Brain microvascular endothelial cell (primary cell): Measurements from ENCODE around the gene RMND1.

ENCODE experiments used
- DNase-seq: peaks from one replicate; pipeline ENCODE4 v3.0.0-alpha.2; 2020
- H3K27ac ChIP-seq: fragments of 250-450 bp; sonication (Bioruptor Pico); 2 replicates; pipeline ENCODE4 v1.5.1; 2020; ENCODE audit warnings: mild to moderate bottlenecking, moderate library complexity
- H3K27me3 ChIP-seq: fragments of 250-450 bp; sonication (Bioruptor Pico); replicated peaks from 2 replicates; pipeline ENCODE4 v1.5.1; 2020; ENCODE audit warnings: mild to moderate bottlenecking
- H3K36me3 ChIP-seq: fragments of 250-450 bp; sonication (Bioruptor Pico); replicated peaks from 2 replicates; pipeline ENCODE4 v1.5.1; 2020; ENCODE audit warnings: mild to moderate bottlenecking
- H3K4me3 ChIP-seq: 2 replicates; pipeline ENCODE4 v1.5.1; 2011; ENCODE audit warnings: low read depth, mild to moderate bottlenecking, control low read depth, low read length, moderate library complexity
- in situ Hi-C: cut with HindIII; loops from 2 replicates; pipeline ENCODE4 v1.10.0; 2017; ENCODE audit warnings: low sequenced_read_pairs, low pct_ligation_motif_present
- TF ChIP-seq, protein P1 (sequence below): IDR thresholded peaks from 2 replicates; pipeline ENCODE4 v1.5.1; 2011; ENCODE audit warnings: low read depth, mild to moderate bottlenecking, moderate library complexity, low read length, control low read depth, inconsistent platforms; ENCODE audit errors: missing control alignments

Gene RMND1

GRCh38 chr6:151409679-151410078 is 42.2 kb downstream of the RMND1 start:
- Histone ChIP-seq H3K27me3 (no peaks in the 10 kb centered on the region), H3K27ac (no peak overlapping the region), H3K36me3 (peaks cover 40% of the 10 kb centered on the region), H3K4me3 (no peak overlapping the region)
- no peak for DNase-seq
- in situ Hi-C loops = no loop called here
- TF ChIP-seq, protein P1, sequence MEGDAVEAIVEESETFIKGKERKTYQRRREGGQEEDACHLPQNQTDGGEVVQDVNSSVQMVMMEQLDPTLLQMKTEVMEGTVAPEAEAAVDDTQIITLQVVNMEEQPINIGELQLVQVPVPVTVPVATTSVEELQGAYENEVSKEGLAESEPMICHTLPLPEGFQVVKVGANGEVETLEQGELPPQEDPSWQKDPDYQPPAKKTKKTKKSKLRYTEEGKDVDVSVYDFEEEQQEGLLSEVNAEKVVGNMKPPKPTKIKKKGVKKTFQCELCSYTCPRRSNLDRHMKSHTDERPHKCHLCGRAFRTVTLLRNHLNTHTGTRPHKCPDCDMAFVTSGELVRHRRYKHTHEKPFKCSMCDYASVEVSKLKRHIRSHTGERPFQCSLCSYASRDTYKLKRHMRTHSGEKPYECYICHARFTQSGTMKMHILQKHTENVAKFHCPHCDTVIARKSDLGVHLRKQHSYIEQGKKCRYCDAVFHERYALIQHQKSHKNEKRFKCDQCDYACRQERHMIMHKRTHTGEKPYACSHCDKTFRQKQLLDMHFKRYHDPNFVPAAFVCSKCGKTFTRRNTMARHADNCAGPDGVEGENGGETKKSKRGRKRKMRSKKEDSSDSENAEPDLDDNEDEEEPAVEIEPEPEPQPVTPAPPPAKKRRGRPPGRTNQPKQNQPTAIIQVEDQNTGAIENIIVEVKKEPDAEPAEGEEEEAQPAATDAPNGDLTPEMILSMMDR = no peak

- H3K36me3 ChIP-seq = peaks cover 43% of the 10 kb centered on the region
- in situ Hi-C loops = no loop called here
- TF ChIP-seq, protein P1 = no peak
- no peak overlapping the region for H3K4me3 ChIP-seq
- H3K27me3 ChIP-seq = no peaks in the 10 kb centered on the region
- no peak overlapping the region for H3K27ac ChIP-seq
- no peak for DNase-seq
These were observed 42.7 kb downstream of the RMND1 start for GRCh38 chr6:151409260-151409659.

- no peak overlapping the region for H3K27ac ChIP-seq
- TF ChIP-seq, protein P1 = no peak
- in situ Hi-C loops = no loop called here
These were observed 43.1 kb downstream of the RMND1 start for GRCh38 chr6:151408858-151409257.

DNA sequence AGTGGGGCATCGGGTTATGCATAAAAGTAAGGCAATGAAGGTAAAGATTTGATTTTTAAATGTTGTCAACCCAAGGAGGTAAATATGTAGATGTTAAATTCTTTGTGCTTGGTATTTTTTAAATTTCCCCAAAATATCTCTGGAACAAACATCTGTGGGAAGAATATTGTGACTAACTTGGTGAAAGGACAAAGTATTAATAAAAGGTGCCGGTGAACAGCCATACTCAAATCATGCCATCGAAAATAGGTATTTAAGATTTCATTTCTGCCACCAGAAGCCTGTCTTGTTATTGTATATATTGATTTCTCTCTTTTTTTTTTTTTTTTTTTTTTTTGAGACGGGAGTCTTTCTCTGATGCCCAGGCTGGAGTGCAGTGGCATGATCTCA is 48.0 kb downstream of the RMND1 start:
- DNase-seq = no peak
- Histone ChIP-seq H3K36me3 (peaks cover 30% of the 10 kb centered on the region), H3K27me3 (no peaks in the 10 kb centered on the region), H3K27ac (no peak overlapping the region), H3K4me3 (no peak overlapping the region)
- TF ChIP-seq, protein P1 = no peak
- in situ Hi-C loops = no loop called here

More at GRCh38 chr6:151408858-151409257, 43.1 kb downstream of the RMND1 start:
- H3K36me3 ChIP-seq = peaks cover 43% of the 10 kb centered on the region
- DNase-seq = no peak
- no peak overlapping the region for H3K4me3 ChIP-seq
- no peaks in the 10 kb centered on the region for H3K27me3 ChIP-seq

GRCh38 chr6:151402228-151402627 is 49.7 kb downstream of the RMND1 start:
- TF ChIP-seq, protein P1 = no peak
- in situ Hi-C loops = no loop called here
- Histone ChIP-seq H3K27ac (no peak overlapping the region), H3K4me3 (no peak overlapping the region), H3K27me3 (no peaks in the 10 kb centered on the region), H3K36me3 (peaks cover 25% of the 10 kb centered on the region)
- DNase-seq = no peak

- H3K4me3 ChIP-seq = no peak overlapping the region
- H3K27me3 ChIP-seq = no peaks in the 10 kb centered on the region
- peak; percentile 47 for DNase-seq
- H3K27ac ChIP-seq = peak overlapping the region; percentile 17
- in situ Hi-C loops = no loop called here
- TF ChIP-seq, protein P1 = no peak
- H3K36me3 ChIP-seq = peaks cover 22% of the 10 kb centered on the region
These were observed 51.5 kb downstream of the RMND1 start for GRCh38 chr6:151400473-151400872.
